ENCODE measurements around the gene NUP210. TPM values are rescaled to one million over a fixed set of nuclear protein-coding genes. Genes with fewer than 3 reads are reported as not detected.

NUP210 gene
- total and polyA plus RNA-seq, 2 of the 13 experiments (the other 11 are each of a cell fraction or from before 2014, with no cell fraction given) = 31.6 to 35.2 TPM

DNA sequence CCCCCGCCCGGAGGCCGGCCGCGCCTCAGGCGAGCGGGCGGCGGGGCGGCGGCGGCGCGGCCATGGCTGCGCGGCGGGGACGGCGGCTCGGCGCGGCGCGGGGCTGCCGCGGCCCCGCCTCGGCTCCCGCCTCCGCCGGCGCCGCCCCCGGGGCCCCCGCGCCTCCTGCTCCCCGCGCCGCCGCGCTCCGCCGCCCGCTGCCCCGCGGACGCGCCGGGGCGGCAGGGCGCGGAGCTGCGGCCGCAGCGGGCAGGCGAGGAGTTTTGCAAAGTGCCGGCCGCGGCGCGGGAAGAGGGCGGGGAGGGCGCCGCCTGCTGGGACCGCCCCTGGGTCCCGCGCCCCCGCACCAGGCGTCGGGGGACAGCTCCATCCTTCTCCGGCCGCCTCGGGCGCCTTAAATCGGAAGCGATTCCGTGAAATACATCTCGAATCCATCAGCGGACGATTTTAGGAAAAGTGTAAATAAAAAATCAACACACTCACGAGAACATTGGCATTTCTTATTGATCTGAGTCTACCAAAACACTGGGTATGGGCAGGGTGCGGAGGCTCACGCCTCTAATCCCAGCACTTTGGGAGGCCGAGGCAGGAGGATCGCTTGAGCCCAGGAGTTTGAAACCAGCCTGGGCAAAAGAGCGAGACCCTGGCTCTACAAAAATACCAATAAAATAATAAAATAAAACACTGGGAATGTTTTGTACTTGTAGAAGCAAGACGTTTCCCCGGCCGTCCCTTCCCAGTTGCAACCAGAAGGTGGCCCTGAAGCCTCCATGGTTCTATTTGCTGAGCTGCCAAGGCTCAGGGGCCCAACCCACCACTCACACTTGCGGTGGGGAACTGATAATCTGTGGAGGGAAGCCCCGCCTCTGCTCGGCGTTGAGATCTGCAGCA, 136.9 kb downstream of the NUP210 start (continued):
- TF ChIP-seq TSC22D2 (CRISPR knock-in tag; IDR thresholded peaks at IDR 0.05; ENCODE audit: borderline replicate concordance) (no peak), TRIM22 (IDR thresholded peaks at IDR 0.05) (no peak), POLR2A (IDR thresholded peaks at IDR 0.05; ENCODE audit: insufficient read depth in 1 of 2, low read depth in 2 of 2, low read length in 2 of 2) (0 out of 4 replicates have a peak, but pooled peaks of 1 of the 2 experiments have one; percentile 32), HOXA9 (CRISPR knock-in tag; IDR thresholded peaks at IDR 0.05; ENCODE audit: borderline replicate concordance) (no peak)
- TF ChIP-seq, protein P1, sequence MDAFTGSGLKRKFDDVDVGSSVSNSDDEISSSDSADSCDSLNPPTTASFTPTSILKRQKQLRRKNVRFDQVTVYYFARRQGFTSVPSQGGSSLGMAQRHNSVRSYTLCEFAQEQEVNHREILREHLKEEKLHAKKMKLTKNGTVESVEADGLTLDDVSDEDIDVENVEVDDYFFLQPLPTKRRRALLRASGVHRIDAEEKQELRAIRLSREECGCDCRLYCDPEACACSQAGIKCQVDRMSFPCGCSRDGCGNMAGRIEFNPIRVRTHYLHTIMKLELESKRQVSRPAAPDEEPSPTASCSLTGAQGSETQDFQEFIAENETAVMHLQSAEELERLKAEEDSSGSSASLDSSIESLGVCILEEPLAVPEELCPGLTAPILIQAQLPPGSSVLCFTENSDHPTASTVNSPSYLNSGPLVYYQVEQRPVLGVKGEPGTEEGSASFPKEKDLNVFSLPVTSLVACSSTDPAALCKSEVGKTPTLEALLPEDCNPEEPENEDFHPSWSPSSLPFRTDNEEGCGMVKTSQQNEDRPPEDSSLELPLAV (CRISPR knock-in tag; conservative IDR thresholded peaks at IDR 0.05; ENCODE audit: low read depth) = no peak

- Histone ChIP-seq H3K9me3 (ENCODE audit: low read length) (peaks cover 14% of the 10 kb centered on the region), H3K27me3 (ENCODE audit: control insufficient read depth in 1 of 2, insufficient read depth in 2 of 2, low read length in 2 of 2) (peaks cover 2 to 24% of the 10 kb centered on the region in 2 experiments; a peak in 3 of 5 replicates), H2AFZ (ENCODE audit: low read length) (no peak overlapping the region), H3K79me2 (ENCODE audit: insufficient read depth, low read length) (peaks cover 46% of the 10 kb centered on the region), H3K4me3 (replicated peaks in 1 of 3; ENCODE audit: insufficient read depth in 1 of 3, low read depth in 2 of 3, low read length in 3 of 3) (peak overlapping the region; percentile 76 to 94 (median 93)), H3K4me2 (ENCODE audit: low read depth, low read length) (peak overlapping the region; percentile 79), H3K4me1 (ENCODE audit: insufficient read depth, low read length) (peaks cover 70% of the 10 kb centered on the region), H3K27ac (ENCODE audit: extremely low read length, insufficient read depth, low read length) (peak overlapping the region; percentile 81), H4K20me1 (ENCODE audit: insufficient read depth, low read length) (peaks cover 2% of the 10 kb centered on the region; the same call in 1 of the 2 replicates), H3K9ac (ENCODE audit: insufficient read depth, low read depth, low read length) (peak overlapping the region; percentile 88), H3K36me3 (replicated peaks in 1 of 2; ENCODE audit: control insufficient read depth in 1 of 2, insufficient read depth in 2 of 2, low read length in 2 of 2) (peaks cover 0 to 4% of the 10 kb centered on the region in 2 experiments; a peak in 1 of 5 replicates)
- in situ Hi-C loops (cut with HindIII; ENCODE audit: extremely low pct_ligation_motif_present, low pct_unique_long_range_greater_than_20kb) = loop anchor here (5.0 kb wide), 1 partner anchor 190 kb away; no protein-coding TSS in a partner anchor
- ChIA-PET POLR2A (interaction anchor here (1.0 to 1.4 kb wide), 3 partner anchors 20 to 169 kb away, joined by 3 read pairs; no protein-coding TSS in a partner anchor), CTCF (ENCODE audit: low intra/inter-chr PET ratio, low total read pairs) (interaction anchor here (0.9 to 1.6 kb wide), 4 partner anchors 20 to 179 kb away, joined by 3 to 4 read pairs (median 4); no protein-coding TSS in a partner anchor)
- intact Hi-C loops (cut with micrococcal nuclease; ENCODE audit: unreplicated experiment) = loop anchor here (2.0 to 5.0 kb wide), 2 partner anchors 90 to 190 kb away; no protein-coding TSS in a partner anchor
- WGBS (ENCODE audit: low lambda C conversion rate) = no CpG with 5 or more reads among the region's 87 CpGs
- DNase-seq (ENCODE audit: low spot score) (no peak), ATAC-seq (peak; percentile 3), FAIRE-seq (no peak)
- BruUV-seq (replicated peaks) = no TSS peak
- 0 out of 2 replicates have a peak, but pooled peaks have one; percentile 24 for TF ChIP-seq CBFB (CRISPR knock-in tag; IDR thresholded peaks at IDR 0.05)
- TF ChIP-seq JDP2 (CRISPR knock-in tag; IDR thresholded peaks at IDR 0.05; ENCODE audit: borderline replicate concordance) = no peak
- TF ChIP-seq ZNF878 (CRISPR knock-in tag; IDR thresholded peaks at IDR 0.05) = no peak
- TF ChIP-seq SIN3A (IDR thresholded peaks at IDR 0.05; ENCODE audit: borderline replicate concordance, low read depth, low read length) = 0 out of 2 replicates have a peak, but pooled peaks have one; percentile 9
- no peak for TF ChIP-seq RBM22 (optimal IDR thresholded peaks at IDR 0.05; ENCODE audit: low read length)
- TF ChIP-seq, protein P2, sequence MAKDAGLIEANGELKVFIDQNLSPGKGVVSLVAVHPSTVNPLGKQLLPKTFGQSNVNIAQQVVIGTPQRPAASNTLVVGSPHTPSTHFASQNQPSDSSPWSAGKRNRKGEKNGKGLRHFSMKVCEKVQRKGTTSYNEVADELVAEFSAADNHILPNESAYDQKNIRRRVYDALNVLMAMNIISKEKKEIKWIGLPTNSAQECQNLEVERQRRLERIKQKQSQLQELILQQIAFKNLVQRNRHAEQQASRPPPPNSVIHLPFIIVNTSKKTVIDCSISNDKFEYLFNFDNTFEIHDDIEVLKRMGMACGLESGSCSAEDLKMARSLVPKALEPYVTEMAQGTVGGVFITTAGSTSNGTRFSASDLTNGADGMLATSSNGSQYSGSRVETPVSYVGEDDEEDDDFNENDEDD (CRISPR knock-in tag; IDR thresholded peaks at IDR 0.05; ENCODE audit: borderline replicate concordance) = no peak
- no peak for TF ChIP-seq ZNF7 (CRISPR knock-in tag; IDR thresholded peaks at IDR 0.05)
- TF ChIP-seq HIVEP1 (CRISPR knock-in tag; IDR thresholded peaks at IDR 0.05) = no peak
- TF ChIP-seq SP2 (CRISPR knock-in tag; IDR thresholded peaks at IDR 0.05) = no peak
- peak; percentile 63 for TF ChIP-seq PHF8 (CRISPR knock-in tag; IDR thresholded peaks at IDR 0.05)
- no peak for TF ChIP-seq ZBTB42 (CRISPR knock-in tag; IDR thresholded peaks at IDR 0.05)
- no peak for TF ChIP-seq ZNF20 (CRISPR knock-in tag; IDR thresholded peaks at IDR 0.05)
- TF ChIP-seq RBFOX2 (IDR thresholded peaks at IDR 0.05; ENCODE audit: low read depth, low read length) = peak; percentile 86
Measured at GRCh38 chr3:13282358-13282985, 137.7 kb downstream of the NUP210 start.

All from HepG2 (cell line).